Globus pallidus (tissue), 1 donor: ENCODE data around the gene ASH1L.
"Not testable (repeated sequence)": the region's sequence is repeated elsewhere in the genome, so short reads cannot be mapped to it uniquely, and the experiment has no call there.

Experiments
- DNase-seq: peaks from one replicate; pipeline ENCODE4 v3.0.0-alpha.2; 2015; ENCODE audit warnings: low spot score

Gene ASH1L

GRCh38 chr1:155433831-155434389, 128.7 kb downstream of the ASH1L start:
- DNase-seq, result not testable (repeated sequence)

DNA sequence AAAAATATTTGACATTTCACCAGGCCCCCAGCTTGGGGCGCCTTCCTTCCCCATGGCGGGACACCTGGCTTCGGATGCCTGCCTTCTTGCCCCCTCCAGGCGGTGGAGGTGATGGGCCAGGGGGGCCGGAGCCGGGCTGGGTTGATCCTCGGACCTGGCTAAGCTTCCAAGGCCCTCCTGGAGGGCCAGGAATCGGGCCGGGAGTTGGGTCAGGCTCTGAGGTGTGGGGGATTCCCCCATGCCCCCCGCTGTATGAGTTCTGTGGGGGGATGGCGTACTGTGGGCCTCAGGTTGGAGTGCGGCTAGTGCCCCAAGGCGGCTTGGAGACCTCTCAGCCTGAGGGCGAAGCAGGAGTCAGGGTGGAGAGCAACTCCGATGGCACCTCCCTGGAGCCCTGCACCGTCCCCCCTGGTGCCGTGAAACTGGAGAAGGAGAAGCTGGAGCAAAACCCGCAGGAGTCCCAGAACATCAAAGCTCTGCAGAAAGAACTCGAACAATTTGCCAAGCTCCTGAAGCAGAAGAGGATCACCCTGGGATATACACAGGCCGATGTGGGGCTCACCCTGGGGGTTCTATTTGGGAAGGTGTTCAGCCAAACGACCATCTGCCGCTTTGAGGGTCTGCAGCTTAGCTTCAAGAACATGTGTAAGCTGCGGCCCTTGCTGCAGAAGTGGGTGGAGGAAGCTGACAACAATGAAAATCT, 129.3 kb downstream of the ASH1L start:
- not testable (repeated sequence) for DNase-seq

- no peak for DNase-seq
Measured at GRCh38 chr1:155424091-155424490, 138.5 kb downstream of the ASH1L start.

GRCh38 chr1:155420788-155421187, 141.8 kb downstream of the ASH1L start:
- DNase-seq, result no peak

GRCh38 chr1:155411840-155412239, 150.8 kb downstream of the ASH1L start:
- not testable (repeated sequence) for DNase-seq

- DNase-seq, result no peak
Measured at GRCh38 chr1:155410931-155411330, 151.7 kb downstream of the ASH1L start.

DNA sequence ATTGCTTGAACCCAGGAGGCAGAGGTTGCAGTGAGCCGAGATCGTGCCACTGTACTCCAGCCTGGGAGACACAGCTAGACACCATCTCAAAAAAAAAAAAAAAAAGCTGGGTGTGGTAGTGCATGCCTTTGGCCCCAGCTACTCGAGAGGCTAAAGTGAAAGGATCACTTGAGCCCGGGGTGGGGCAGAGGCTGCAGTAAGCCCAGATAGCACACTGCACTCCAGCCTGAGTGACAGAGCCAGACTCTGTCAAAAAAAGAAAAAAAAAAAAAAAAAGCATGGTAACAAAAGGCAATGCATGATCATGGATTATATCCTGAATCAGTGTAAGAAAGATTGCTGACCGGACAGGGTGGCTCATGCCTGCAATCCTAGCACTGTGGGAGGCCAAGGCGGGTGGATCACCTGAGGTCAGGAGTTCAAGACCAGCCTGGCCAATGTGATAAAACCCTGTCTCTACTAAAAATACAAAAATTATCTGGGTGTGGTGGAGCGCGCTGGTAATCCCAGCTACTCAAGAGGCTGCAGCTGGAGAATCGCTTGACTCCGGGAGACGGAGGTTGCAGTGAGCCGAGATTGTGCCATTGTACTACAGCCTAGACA, 165.6 kb downstream of the ASH1L start:
- no peak for DNase-seq

DNA sequence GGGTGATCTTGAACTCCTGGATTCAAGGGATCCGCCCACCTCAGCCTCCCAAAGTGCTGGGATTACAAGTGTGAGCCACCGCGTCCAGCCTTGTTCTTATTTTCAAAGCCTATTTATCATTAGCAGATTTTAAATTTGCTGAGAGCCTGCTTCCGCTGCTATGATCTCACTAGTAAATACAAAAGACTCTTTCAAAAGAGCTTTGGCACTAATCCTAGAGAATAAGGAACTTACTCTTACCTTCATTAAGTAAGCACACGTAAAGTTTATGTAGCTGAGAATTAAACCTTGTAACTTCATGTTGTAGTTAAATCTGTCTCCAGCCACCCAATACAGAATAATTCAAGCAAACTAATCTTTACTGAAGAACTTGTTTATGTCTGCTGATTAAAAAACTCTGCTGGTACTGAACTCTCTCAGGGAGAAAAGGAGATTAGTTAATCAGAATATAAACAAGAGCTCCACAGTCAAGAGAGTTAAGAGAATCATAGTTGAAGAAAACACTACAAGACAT, 169.6 kb downstream of the ASH1L start:
- DNase-seq, result peak; percentile 36

GRCh38 chr1:155389826-155390225, 172.8 kb downstream of the ASH1L start:
- DNase-seq, result no peak

DNA sequence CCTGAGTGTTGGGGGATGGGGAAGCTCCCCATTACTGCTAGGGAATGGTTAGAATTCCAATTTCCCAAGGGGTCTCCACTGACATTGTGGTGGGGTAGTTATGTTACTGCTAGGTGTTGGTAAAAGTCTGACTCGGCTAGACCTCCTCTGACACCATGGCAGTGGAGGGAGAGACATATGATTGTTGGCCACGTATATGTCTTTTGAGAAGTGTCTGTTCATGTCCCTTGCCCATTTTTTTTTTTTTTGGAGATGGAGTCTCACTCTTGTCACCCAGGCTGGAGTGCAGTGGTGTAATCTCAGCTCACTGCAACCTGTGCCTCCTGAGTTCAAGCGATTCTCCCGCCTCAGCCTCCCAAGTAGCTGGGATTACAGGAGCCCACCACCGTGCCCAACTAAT, 176.8 kb downstream of the ASH1L start:
- not testable (repeated sequence) for DNase-seq

DNA sequence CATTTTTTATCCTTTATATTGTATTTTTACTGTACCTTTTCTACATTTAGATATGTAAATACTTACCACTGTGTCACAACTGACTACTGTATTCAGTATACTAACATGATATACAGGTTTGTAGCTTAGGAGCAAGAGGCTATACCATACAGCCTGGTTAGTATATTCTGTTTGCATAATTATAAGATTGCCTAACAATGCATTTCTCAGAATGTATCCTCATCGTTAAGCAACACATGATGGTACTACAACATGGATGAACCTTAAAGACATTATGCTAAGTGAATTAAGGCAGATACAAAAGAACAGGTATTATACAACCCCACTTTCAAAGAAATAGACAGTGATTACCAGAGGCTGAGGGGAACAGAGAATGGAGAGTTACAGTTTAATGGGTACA, 179.2 kb downstream of the ASH1L start:
- DNase-seq, result no peak

DNA sequence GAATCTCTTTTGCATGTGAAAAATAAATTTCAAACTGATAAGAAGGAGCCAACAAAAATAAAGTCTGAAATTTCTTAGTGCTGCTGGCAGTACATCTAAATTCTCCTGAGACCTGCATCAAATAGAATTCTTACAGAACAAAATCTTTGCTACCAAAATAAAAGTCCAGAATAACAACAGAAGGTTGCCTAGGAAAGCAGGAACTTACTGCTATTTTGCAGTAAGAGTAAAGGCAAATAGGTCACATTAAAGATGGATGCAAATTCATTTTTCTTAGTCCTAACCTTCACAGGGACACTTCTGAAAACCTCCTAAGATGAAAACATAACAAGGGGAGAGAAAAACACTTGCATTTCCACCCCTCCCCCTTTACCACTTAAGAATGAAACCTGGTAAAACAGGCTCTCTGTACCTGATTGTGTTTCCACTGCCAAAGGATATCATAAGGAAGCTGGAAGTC, 182.9 kb downstream of the ASH1L start:
- peak; percentile 25 for DNase-seq

DNA sequence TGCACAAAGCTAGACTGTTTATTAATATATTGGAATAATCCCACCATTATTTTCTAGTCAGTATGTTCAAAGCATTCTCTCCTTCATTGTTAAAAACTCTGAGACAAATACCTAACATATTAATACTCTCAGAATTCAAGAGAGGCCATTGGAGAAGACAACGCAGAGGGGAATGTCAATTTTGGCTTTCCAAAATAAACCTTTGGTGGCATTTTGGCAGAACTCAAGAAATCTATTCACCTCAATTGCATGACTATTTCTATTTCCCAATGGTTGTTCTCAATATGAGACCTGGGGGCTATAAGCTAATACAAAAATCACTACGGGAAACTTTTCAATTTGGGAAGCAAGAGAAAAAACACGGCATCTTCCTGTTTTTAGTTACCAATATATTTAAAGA, 183.4 kb downstream of the ASH1L start:
- no peak for DNase-seq

DNA sequence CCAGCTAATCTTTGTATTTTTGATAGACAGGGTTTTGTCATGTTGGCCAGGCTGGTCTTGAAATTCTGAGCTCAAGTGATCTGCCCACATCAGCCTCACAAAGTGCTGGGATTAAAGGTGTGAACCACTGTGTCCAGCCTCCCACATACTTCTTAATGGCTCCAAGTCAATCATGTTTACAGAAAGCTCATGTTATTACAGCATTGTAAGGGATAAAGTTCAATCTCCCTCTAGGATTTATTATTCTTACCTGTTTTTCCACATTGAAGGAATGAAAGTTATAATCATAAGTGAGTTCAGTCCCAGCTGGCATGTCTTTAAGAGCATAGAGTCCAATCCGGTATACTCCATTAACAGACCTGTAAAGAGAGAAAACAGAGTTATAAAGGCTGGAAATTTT, 202.6 kb downstream of the ASH1L start:
- DNase-seq, result no peak

DNA sequence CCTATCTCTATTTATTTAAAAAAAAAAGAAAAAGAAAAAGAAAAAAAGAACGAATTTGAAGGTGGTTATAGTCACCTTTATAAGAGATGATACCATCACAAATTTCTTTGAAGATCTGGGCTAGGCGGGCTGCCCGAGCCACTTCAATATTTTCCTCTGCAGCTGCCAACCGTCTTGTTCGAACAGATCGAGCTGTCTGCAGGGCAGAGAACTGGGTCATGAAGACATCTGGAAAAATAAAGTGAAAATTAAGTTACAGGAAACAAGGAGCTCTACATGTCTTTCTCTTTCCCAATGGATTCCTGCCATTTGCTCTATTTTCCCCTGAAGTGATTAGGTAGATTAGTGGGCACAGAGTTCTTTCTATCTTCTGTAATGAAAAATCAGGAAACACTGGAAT, 210.0 kb downstream of the ASH1L start:
- no peak for DNase-seq

- no peak for DNase-seq
Measured at GRCh38 chr1:155342842-155343241, 219.8 kb downstream of the ASH1L start.

- no peak for DNase-seq
Measured at GRCh38 chr1:155339515-155340097, 223.0 kb downstream of the ASH1L start.

DNA sequence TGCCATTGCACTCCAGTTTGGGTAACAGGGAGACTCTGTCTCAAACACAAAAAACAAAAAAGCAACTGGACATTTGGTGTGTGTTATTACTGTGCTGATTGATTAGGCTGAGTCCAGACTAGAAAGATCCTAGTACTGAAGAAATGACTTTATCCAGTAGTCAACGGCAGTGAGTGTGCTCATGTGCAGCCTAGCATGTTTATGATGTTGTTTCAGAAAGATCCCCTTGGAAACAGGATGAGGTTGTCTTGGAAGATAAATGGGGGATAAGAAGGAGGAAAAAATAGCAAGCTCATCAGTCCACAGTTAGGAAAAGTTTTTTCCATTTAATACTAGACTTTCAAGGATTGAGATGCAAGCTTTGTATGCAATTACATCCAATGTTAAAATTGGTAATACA, 227.6 kb downstream of the ASH1L start:
- DNase-seq, result no peak

GRCh38 chr1:155329980-155330598, 232.5 kb downstream of the ASH1L start:
- no peak for DNase-seq

DNA sequence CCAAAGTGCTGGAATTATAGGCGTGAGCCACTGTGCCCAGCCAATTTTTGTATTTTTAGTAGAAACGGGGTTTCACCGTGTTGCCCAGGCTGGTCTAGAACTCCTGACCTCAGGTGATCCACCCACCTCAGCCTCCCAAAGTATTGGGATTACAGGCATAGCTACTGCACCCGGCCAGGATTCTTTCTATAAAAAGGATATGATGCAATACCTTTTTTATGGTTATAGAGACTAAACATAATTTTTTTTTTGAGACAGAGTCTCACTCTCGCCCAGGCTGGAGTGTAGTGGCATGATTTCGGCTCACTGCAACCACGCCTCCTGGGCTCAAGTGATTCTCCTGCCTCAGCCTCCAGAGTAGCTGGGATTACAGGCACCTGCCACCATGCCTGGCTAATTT, 233.7 kb downstream of the ASH1L start:
- DNase-seq, result not testable (repeated sequence)

DNA sequence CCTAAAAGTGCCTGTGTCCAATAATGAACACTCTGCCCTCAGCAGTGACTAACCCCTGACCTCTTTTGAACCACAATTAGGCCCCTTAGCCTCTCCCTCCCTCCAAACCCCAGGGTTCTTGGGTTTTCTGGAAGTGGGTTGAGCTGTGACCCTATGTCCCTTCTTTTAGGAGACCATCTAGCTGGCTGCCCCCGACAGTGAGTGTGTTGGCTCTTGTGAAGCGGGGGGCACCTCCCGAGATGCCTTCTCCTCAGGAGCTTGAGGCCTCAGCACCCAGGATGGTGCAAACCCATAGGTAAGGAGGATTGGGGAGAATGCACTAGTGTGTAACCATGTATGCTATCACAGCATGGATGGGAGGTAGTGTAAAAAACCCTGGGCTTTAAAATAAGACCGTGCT, 234.6 kb downstream of the ASH1L start:
- DNase-seq, result no peak

DNA sequence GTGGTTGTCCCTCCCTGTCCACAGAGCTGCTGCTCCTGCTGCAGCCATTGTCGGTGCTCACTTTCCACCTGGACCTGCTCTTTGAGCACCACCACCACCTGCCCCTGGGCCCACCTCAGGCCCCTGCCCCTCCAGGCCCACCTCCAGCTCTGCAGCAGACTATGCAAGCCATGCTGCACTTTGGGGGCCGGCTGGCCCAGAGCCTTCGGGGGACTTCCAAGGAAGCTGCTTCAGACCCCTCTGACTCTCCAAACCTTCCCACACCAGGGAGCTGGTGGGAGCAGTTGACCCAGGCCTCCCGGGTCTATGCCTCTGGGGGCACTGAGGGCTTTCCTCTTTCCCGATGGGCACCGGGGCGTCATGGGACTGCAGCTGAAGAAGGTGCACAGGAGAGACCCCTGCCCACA, 236.0 kb downstream of the ASH1L start:
- no peak for DNase-seq
